HG03175 (cell line): ENCODE data around the gene HIBCH.
"Not testable (repeated sequence)": the region's sequence is repeated elsewhere in the genome, so short reads cannot be mapped to it uniquely, and the experiment has no call there.

Experiments used
- ATAC-seq: cut with Tn5 transposase; IDR thresholded peaks from one replicate; pipeline ENCODE4 v1.9.1; 2021; ENCODE audit warnings: mild to moderate bottlenecking, moderate library complexity; ENCODE audit not compliant: unreplicated experiment

HIBCH gene

DNA sequence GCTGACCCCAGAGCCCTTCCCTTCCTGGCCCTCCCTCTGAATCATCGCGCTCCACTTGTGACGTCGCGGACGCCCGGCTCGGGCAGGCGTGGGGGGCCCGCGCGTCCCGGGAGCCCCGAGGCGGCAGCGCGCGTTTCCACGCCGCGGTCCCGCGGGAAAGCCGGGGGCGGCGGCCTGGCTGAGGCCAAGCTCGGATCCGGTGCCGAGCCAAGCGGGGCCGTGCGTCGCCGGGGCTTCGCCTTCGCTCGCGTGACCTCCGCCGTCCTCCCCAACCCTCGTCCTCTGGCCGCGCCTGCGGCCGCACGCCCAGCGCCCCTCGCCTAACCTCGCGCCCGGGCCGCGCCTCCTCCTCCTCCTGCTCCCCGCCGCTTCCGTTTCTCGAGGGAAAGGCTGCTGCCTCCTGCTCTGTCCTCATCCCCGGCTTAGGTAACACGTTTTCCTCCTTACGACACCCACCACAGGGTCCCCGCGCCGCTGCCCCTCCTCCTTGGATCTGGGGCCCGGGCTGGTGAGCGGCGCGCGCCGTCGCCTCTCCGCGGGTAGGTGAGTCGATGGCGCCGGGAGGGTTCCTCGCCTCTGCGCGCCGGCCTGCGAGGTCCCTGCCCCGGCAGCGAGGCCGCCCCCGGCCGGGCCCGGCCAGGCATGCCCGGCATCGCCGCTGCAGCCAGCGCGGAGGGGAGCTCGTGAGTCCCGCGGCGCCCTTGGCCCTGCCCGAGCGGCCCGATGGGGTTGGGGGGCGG is 24.1 kb upstream of the HIBCH start, which contains the start of gene INPP1:
INPP1 (plus strand) TSS at position 54 of the 740 bp plus-strand sequence. CDS start 16,514 bp downstream, outside the sequence.
- peak; percentile 57 for ATAC-seq

DNA sequence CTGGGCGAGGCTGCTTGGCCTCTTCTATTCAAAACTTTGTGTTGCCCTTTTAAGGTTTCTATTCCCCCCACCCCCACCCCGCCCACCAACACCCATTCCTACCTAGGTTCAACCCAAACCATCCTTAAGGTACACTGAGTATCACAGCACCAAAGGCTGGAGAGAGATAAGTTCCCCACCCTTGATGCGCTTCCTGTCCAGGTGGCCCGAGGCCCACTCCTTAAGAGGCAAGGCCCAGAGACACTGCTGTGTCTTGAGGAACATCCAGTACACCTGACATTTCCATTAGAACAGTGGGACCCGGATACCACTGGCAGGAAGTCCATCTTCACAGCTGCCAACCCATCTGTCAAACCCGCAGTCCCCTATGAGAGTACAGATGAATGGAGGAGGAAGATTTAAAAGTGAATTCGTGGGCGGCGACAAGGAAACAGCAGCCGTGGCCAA is 23.5 kb upstream of the HIBCH start:
- ATAC-seq = no peak

DNA sequence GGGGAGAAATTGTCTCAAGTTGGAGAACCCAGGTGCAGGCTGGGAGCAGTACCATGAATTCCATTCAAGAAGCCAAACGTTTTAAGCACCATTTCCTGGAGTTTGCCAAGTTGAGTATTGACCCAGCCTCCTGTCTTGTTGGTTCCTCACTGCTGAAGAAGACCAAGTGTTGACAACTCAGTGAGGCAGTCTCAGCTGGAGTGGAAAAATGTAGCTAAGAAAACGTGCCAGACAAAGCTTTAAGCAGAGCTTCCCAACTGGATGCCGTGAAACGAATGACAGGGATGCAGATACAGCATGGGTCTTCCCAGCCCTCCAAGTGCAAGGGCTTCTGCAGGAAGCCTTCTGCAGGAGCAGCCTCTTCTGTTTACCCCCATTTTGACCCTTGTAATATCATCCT is 23.0 kb upstream of the HIBCH start:
- ATAC-seq = no peak

DNA sequence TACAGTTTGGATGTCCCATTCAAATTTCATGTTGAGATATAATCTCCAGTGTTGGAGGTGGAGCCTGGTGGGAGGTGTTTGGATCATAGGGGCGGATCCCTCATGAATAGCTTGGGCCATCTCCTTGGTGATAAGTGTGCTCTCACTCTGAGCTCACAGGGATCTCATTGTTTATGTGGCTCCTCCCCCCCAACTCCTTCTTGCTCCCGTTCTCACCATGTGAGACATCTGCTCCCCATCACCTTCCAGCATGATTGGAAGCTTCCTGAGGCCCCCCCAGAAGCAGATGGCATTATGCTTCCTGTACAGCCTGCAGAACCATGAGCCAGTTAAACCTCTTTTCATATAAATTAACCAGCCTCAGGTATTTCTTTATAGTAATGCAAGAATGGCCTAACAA is 20.7 kb upstream of the HIBCH start:
- ATAC-seq = no peak

DNA sequence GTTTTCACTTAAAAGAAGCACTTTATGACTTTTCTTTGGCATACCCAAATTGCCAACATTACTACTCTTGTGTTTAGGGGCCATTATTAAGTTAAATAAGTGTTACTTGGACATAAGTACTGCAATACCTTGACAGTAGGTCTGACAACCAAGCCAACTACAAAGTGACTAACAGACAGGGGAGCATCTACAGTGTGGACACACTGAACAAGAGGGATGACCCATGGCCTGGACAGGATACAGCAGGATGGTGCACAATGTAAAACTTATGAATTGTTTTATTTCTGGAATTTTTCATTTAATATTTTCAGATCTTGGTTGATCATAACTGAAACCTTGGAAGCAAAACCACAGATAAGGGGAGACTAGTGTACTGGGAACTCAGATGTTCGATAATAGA is 19.8 kb upstream of the HIBCH start:
- no peak for ATAC-seq

DNA sequence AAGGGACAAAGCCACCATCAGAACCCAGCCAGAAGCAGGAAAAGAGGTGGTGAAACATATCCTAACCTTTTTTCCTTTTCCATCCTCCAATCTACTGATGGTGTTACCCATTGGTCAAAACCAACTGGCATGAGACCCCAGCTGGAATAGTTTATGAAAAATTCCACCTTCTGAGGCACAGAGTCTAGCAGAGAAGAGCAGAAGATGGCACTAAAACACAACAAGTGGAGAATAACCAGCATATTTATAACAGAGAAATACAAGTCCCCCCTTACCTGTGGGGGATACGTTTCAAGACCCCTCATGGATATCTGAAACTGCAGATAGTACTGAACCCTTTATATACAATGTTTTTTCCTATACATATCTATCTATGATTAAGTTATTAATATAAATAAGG is 18.8 kb upstream of the HIBCH start:
- ATAC-seq = no peak

DNA sequence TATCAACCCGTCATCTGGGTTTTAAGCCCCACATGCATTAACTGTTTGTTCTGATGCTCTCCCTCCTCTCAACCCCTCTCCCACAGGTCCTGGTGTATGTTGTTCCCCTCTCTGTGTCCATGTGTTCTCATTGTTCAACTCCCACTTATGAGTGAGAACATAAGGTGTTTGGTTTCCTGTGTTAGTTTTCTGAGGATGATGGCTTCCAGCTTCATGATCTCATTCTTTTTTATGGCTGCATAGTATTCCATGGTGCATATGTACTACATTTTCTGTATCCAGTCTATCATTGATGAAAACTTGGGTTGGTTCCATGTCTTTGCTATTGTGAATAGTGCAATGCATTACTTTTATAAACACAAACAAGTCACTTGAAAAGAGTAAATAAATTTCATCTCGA is 16.8 kb upstream of the HIBCH start:
- no peak for ATAC-seq

DNA sequence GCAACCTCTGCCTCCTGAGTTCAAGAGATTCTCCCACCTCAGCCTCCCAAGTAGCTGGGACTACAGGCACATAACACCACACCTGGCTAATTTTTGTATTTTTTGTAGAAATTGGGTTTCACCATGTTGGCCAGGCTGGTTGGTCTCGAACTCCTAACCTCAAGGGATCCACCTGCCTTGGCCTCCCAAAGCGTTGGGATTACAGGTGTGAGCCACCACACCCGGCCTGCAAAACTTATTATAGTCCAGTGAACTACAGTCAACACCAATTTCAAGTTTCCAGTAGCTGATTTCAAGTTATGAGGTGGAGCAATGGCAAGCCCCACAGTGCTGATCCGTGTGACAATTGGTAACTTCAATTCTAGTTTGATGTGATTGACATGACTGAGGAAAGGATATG is 16.0 kb upstream of the HIBCH start:
- not testable (repeated sequence) for ATAC-seq

DNA sequence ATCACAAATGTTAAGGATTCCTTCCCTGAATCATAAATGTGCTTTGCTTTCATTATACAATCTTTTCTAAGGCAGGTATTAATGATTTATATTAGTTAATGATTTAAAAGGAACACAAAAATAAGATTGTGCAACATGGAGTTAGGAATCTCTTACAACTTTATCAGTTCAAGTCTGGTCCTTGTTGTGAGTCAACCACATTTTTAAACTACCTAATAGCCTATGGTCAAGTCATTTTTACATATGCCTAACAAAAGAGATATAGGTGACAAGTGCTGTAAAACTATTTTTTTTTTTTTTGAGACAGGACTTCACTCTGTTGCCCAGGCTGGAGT is 15.6 kb upstream of the HIBCH start:
- ATAC-seq = no peak

DNA sequence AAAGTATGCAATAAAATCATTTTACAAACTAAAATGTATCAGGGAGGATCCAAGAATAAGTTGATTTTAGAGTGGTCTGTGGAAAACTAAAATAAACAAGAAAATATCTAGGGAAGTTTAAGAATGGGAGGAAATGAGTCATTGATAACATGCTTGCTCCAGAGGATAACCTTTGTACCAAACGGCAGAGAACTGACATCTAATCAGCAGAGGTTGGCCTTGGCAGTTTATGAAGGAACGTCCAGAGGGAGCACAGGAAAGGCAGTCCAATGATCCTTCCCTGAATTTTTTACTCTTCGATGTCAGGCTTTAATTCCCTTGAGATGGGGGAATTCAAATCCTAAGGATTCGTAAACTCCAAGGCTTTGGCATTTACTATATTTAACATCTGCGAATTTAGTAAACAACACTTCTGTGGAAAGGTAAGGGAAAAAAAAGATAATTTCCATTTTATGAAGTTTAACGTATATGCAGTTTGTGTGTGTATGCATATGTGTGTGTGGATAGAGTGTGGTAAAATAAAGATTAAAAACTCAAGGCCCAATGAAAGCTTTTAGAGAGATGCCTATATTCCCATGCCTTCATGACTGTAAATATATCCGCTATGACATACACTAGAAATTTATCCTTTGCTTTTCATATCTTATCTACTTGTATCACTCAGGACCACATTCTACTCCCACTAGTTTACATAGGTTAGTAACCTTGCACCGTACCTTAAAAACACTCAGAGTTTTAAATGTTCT is 15.0 kb upstream of the HIBCH start:
- no peak for ATAC-seq

DNA sequence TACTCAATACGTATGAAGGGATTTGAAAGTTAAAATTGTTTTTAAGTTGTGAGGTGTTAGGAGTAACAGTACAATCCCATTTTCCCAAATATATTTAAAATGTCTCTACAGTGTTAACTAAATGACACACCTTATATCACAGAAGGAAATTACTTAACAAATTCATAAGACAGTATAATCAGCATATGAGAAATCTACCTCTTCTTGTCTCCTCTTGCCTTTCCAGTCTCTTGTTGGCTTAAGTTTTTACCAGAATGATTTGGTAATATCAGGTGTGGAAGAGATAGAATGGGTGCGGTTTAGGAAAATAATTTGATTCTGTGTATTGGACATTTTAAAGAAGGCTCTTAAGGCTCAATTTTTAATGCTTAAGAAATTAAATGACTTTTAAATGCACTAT is 14.3 kb upstream of the HIBCH start:
- no peak for ATAC-seq

DNA sequence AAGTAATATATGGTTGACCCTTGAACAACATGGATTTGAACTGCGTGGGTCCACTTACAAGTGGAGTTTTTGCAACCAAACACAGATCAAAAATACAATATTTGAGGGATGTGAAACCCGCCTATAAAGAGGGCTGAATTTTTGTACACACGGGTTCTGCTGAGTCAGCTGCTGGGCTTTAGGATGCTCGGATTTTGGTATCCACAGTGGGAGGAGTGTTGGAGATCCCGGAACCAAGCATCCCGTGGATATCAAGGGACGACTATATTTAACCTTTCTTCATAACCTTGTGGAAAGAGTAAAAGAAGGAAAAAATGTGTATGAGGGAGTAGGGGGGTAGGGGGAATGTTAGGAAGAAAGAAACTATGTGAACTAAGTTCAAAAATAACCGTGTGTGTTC is 13.8 kb upstream of the HIBCH start:
- ATAC-seq = no peak

DNA sequence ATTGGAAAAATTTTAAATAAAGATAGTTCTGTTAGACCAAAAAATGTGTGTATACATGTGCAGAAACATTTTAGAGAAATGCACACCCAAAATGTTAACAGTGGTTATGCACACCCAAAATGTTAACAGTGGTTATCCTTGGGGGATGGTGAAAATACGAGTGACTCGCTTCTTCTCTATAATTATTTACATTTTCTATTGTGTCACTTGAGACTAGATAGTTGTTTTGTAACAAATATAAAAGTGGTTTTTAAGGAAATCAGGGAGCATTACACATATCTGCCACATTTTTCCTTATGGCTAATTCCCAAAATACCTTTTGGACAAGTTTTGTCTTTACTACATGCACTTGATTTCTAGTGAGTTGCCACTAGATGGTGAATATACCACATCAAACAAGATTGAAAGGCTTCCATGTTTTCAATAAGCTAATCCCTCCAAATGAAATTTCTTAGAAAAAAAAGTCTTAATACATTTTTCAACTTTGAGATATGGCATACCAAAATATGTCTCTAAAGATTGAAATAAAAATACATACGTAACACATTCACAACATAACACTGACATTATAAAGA is 9.0 kb upstream of the HIBCH start:
- no peak for ATAC-seq

DNA sequence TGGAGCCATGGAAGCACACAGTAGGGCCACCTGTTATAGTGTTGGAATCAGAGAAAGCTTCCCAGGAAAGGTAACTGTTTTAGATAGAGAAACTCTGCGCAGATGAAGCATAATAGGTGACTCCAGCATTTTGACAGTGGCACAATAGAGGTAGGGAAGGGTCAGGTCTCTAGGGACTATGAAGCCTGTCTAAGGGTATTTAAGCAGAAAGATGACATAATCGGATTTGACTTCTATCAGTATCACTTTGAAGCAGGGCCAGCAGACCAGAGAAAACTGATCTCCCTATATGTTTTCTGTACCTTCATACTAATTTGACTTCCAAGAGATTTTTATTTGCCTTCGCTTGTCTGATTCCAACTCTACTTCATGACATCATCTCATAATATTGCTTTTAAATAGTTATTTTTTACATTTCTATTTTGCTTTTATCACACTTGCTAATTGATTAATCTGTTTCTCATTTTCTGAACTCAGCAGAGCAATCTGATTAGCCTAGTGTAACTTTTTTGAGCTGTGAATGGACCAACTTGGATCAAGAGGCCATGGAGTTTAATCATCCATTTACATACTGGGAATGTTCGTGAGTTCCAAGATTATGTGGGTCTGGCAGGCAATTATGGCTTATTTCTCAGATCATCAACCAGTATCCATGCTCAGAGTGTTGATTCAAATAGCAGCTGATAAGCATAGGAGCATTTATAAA is 8.4 kb upstream of the HIBCH start:
- no peak for ATAC-seq

DNA sequence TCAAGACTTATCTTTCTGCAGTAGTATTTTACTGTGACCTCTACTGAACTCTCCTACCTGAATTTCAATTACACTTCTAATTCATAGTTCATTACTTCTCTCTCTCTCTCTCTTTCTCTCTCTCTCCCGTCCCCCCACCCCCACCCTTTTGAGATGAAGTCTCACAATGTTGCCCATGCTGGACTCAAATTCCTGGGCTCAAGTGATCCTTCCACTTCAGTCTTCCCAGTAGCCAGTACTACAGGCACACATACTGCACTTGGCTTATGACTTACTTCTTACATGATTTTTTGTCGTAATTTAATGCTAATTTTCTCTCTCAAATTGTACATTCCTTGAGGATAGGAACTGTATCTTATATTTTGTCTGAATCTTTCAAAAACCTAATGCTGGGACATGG is 6.0 kb upstream of the HIBCH start:
- no peak for ATAC-seq

DNA sequence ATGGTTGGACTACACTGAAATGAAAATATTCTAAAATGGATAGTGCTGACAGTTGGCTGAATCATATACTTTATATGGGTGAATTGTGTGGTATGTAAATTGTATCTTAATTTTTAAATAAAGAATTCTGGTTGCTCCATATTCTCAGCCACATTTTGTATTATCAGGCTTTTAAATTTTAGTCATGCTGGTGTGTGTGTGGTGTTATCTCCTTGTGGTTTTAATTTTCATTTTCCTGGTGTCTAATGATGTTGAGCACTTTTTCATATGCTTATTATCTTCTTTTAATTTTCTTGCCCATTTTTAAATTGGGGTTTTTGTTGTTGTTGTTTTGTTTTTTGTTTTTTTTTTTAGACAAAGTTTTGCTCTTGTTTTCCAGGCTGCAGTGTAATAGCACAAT is 3.8 kb upstream of the HIBCH start:
- ATAC-seq = no peak

DNA sequence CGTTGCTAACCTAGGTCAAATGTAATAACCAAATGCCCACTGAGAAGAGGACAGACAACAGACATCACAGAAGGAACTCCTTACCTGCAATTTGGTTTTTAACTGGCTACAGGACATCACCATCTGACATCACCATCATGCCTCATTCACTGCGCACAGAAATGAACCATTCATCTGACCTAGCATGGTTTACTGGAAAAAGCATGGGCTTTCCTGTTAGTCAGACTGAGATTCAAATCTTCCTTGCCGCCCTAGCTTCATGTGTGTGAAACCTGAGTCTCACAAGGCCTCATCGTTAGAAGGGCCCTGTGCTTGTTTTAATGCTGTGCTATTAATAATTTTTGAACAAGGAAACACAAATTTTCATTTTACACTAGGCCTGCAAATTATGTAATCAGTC is 1.1 kb upstream of the HIBCH start:
- no peak for ATAC-seq

DNA sequence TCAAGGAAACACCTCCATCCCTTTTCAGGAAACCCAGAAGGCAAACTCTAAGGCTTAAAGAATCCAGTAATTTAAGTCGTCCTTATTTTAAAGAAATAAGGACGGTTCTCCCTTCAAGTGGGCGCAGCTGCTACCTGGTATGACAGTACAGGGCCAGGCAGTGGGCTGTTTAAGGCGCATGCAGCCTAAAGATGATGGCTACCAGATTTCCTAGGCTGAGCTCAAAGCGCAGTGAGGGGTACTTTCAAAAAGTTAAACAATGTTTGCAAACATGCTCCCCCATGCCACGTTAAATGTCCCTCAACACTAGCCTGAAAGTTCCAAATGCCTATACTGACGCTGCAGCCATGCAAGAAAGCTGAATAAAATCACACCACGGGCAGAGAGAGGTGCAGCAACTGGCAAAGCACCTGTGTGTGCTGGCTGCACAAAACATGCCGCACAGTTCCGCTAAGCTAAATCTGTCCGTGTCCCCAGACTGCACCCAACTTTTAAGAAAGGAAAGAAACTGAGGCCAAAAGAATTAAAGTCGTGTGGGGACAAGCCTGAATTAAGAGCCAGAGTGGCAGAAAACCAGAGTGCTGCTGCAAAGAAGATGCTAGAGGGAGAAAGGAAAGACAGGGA is 583 bp downstream of the HIBCH start:
- ATAC-seq = peak; percentile 34

DNA sequence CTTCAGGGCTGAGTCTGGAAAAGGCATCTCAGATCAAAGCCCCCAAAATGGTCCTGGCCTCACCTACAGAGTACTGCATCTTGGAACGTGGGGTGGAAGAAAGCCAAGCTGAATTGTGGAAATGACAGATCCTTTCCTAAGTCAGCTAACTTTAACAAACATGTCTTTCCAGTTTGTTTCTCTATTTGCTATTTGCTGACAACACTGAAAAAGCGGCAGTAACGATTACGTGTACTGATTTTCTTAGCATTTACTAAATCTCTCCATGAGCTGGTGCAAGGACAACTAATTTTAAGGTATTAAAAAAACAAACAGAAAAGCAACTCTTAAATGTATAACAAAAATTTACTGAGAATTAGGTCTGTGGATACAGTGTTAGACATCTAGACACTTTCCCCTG is 1.1 kb downstream of the HIBCH start:
- no peak for ATAC-seq

DNA sequence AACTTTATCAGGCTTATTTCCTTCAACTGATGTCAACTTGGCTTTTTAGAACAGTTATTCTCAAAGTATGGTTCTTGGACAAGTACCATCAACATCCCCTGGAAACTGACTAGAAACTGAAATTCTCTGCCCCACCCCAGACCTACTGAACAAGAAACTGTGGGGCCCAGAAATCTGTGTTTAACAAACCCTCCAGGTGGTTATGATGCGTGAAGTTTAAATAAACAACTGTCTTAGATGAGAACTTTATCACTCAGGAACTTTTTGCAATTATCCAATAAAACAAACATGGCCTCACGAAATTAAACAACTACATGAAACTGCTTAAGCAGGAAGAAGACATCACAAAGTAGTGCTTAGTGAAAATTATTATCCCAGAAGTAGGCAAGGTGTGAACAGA is 4.4 kb downstream of the HIBCH start:
- ATAC-seq = no peak

DNA sequence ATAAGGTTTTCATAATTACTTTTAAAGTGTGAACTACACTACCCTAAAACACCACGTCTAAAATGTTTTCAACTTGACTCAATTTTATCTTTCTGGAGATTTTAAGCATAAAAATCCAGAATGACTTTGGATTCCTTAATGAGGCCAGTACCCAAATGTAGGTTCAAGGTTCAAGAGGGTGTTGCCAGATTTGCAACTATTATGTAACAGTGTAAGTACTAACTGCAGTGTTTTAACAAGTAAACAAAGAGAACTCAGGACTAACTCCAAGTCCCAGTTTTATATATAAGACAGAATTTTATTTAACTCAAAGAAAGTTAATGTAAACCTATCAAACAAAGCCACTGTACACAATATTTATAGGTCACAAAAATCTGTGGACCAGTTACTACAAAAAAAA is 5.7 kb downstream of the HIBCH start:
- ATAC-seq = no peak
